Stimulated activated CD4-positive, alpha-beta T cell treated with anti-CD3 and anti-CD28 coated beads, Interleukin-4, amount 100 ng/mL, for 48 hours (primary cell): ENCODE measurements around the gene RBMS1.
"Not testable (repeated sequence)": the region's sequence is repeated elsewhere in the genome, so short reads cannot be mapped to it uniquely, and the experiment has no call there.

ENCODE experiments used
- DNase-seq, 2 donors: peaks; one replicate each; pipeline ENCODE4 v3.0.0-alpha.2; 2020; ENCODE audit warnings: low read depth in 2 of 2

The RBMS1 gene

DNA sequence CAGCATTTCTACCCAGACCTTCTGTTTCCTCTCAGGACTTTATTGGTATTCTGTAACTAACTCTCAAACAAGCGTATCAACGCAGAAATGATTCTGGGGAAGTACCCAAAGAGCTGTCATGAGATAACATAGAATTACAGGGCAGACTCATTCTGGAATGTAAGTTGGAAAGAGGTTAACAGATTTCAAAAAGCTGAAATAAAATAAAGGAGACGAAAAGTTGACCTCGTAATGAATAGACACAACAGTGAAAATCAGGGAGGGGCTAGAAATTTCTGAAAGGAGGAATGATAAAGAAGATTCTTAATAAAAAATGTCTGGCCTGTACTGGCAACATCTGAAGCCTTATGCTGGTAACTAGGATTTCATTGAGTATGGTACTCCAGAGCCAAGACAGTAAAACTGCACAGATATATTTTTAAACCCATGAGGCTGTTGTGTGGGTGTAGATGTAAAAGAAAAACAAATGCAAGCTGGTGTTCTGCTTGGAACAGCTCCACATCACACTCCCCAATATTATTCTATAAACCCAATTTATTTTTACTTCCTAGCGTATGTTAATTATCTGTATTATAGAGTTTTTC lies 23.9 kb downstream of the RBMS1 start:
- no peak for DNase-seq

- no peak for DNase-seq
These were observed 24.4 kb downstream of the RBMS1 start for GRCh38 chr2:160469164-160469563.

DNA sequence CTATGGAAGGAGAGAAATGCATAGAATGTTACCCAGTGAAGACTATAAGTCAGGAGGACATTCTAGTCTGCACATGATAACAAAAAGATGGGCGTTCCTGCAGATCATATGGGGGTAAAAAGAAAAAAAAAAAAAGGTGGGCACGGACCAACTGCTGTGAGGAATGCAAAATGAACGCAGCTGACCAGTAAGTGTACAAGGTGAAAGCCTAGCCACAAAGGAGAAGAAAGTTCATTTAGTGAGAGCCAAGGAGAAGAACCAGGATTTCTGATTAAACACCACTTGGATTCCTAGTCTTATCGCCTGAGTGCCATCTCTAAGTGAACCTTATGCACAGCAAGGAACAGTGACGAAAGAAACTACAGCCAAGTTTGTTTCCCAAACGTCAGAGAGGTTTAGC lies 26.5 kb downstream of the RBMS1 start:
- no peak for DNase-seq

DNA sequence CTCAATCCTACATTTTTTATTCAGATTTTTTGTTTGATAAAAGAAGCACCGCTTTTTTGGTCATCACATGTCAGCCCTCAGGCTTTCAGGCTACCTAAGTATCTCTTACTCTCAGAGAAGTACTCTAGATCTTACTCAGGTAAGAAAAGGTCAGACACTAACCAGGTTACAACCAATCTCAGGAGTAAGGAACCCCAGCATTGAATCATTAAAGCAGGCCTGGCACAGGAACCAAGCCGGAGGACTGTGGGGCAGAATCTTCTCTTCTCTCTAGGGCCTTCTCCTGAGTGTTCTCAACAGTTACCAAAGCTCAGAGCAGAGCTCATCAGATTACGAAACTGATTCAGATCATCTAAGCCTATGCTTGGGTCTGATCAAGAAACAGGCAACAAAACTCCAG lies 28.2 kb downstream of the RBMS1 start:
- no peak for DNase-seq

DNA sequence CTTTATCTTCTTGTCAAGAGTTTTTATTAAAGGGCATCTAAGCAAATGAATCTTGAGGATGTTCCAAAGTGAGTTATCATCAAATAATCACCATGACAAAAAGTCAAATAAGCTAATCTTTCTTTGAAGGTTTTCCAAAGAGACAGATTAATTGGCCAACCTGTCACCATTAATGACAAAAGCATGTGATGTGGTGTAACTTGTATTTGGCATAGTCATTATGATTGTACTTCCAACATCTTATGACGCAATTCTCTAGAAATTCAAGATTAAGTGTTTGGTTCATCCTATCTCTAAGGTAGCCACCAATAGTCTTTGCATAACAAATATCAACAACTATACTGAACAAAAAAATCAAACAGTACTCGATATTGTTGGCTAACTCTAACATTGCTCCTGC lies 28.6 kb downstream of the RBMS1 start:
- DNase-seq, result no peak

- DNase-seq, result no peak
These were observed 29.6 kb downstream of the RBMS1 start for GRCh38 chr2:160464017-160464416.

GRCh38 chr2:160463245-160463644 lies 30.4 kb downstream of the RBMS1 start:
- no peak for DNase-seq

GRCh38 chr2:160460333-160460731 lies 33.3 kb downstream of the RBMS1 start:
- DNase-seq, result no peak

- no peak for DNase-seq
These were observed 33.9 kb downstream of the RBMS1 start for GRCh38 chr2:160459538-160460332.

DNA sequence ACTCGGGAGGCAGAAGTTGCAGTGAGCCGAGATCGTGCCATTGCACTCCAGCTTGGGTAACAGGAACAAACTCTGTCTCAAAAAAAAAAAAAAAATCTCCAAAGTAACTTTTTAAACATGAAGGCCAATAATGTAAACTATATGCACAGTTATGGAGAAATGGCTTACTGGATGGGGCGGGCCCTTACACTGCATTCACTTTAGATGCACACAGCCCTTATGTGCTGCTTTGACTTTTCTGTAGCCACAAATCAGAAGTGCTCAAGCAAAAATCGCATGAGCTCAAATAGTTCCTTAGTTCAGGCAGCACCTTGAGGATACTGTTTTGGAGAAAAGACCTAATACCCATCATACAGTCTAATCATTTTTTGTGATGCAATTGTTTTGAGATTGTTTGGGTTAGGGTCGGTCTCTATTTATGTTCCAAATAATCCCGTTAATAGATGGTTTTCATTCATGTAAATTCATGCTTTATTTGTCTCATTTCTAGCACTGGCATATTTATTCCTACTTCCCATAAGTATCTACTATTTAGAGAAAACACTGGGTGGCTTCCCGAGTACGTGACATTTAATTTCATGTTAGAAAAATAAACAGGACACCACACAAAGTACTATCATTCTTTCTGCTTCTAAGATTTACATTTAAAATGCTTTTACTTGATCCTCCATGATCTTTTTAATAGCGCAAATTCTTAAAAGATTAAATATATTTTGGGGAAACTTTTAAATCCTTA lies 34.7 kb downstream of the RBMS1 start:
- DNase-seq, result no peak

GRCh38 chr2:160457588-160457987 lies 36.0 kb downstream of the RBMS1 start:
- no peak for DNase-seq

DNA sequence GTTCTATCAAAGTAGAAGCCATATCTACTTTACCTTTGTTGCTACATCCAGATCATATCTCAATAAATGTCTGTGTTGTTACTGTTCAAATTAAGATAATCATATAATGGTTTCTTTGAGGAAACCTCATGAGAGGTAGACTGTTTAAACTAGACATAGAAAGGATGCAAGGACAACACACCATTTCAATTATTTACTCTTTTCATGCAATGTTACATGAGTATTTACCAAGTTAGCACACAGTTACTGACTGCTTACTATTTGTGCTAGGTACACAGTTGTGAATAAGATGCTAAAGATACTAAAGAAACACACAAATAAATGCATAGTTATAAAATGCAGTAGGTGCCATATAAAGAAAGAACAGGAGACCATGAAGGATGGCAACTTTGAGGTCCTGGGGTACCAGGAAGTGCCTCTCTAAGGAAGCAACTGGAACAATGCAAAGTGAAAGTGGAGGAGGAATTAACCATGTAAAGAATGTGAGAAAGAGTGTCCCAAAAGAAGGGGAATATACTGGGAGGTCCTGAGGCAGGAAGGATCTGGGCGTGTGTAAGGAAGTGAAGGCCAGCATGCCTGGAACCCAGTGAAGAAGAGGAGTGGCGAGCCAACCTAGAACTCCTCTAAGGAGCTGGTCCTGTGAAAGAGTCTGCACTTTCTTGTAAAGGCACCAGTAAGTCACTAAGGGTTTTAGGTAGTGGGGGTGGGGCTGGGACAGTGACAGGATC lies 39.4 kb downstream of the RBMS1 start:
- no peak for DNase-seq

DNA sequence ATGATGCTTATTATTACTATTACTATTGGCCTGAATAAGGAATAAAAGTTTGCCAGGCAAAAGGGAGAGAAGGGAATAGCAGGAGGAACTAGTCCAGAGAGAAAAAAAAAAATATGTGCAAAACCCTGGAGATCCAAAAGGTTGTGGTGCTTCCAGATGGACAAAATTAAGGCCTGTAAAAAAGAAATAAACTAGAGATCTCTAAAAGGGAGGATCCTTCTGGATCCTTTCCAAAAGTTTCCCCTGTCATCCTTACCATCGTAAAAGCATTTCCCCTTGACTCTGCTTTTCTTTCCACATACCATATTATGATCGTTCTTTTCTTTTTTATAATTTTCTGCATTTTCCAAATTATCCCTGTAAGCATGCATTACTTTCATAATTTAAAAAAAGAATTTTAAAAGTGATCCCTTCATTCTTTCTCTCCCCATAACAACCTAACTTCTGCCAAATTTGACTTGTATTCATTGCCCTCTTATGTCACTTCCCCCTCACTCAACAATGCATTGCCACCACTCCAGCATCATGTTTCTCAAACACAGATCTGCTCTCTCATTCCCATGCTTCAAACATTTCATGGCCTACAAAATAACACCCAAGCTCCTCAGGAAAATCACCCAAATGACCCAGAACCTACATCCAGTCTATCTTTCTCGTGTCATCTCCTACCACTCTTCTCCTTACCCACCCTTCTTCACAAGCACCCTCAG lies 40.3 kb downstream of the RBMS1 start:
- no peak for DNase-seq

GRCh38 chr2:160450486-160450885 lies 43.1 kb downstream of the RBMS1 start:
- no peak for DNase-seq

- DNase-seq, result not testable (repeated sequence)
These were observed 44.8 kb downstream of the RBMS1 start for GRCh38 chr2:160448821-160449220.

- no peak for DNase-seq
These were observed 47.9 kb downstream of the RBMS1 start for GRCh38 chr2:160445673-160446072.

- no peak for DNase-seq
These were observed 51.0 kb downstream of the RBMS1 start for GRCh38 chr2:160442603-160443002.

DNA sequence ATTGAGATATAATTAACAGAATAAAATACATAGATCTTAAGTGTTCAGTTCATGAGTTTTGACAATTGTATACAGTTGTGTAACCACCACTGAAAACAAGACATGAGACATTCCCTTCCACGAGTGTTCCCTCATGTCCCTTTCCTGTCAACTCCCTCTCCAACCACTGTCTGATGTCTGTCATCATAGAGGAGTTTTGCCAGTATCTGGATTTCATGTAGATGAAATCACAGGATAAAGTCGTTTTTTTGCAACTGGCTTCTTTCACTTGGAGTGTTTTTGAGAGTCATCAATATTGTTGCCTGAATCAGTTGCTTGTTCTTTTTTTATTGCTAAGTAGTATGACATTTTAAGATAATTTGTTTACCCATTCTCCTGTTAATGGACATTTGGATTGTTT lies 52.7 kb downstream of the RBMS1 start:
- no peak for DNase-seq

DNA sequence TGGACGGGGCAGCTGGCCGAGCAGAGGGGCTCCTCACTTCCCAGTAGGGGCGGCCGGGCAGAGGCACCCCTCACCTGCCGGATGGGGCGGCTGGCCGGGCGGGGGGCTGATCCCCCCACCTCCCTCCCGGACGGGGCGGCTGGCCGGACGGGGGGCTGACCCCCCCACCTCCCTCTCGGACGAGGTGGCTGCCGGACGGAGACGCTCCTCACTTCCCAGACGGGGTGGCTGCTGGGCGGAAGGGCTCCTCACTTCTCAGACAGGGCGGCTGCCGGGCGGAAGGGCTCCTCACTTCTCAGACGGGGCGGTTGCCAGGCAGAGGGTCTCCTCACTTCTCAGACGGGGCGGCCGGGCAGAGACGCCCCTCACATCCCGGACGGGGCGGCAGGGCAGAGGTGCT lies 54.6 kb downstream of the RBMS1 start:
- DNase-seq, result not testable (repeated sequence)

- DNase-seq, result no peak
These were observed 56.3 kb downstream of the RBMS1 start for GRCh38 chr2:160437273-160437672.

GRCh38 chr2:160434254-160434948 lies 59.2 kb downstream of the RBMS1 start:
- DNase-seq, result no peak
